ENCODE data around the gene TOM1L1.

GRCh38 chr17:54864070-54864469 is 36.6 kb upstream of the TOM1L1 start:
- TF ChIP-seq CTCF (conservative IDR thresholded peaks at IDR 0.05 in 1 of 2, IDR thresholded peaks at IDR 0.05 in 1 of 2; ENCODE audit: low read depth in 1 of 2, low read length in 2 of 2), result no peak
- TF ChIP-seq EZH2 (IDR thresholded peaks at IDR 0.05; ENCODE audit: low read length, missing control alignments), result no peak
